Activated CD4-positive, alpha-beta T cell treated with anti-CD3 and anti-CD28 coated beads, Interleukin-2, amount 50 U/mL, for 1 hour (primary cell): ENCODE measurements around the gene UTP25.

Experiments
- DNase-seq: peaks from one replicate; pipeline ENCODE4 v3.0.0-alpha.2; 2020

The UTP25 gene

DNA sequence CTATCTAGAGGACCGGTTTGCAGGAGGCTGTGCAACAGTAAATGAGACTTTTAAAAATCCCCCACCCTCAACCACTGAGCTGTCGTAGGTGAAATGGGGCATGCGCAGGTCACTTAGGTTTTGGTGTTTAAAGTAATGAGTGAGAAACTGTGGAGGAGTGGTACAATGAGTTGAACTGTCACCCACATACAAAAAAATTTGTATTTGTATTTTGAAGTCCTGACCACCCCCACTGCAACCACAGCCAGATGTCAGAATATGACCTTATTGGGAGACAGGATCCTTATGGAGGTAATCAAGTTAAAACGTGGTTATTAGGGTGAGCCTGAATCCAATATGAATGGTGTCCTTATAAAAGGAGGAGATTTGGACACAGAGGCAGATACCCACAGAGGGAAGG lies 20.3 kb upstream of the UTP25 start:
- no peak for DNase-seq

DNA sequence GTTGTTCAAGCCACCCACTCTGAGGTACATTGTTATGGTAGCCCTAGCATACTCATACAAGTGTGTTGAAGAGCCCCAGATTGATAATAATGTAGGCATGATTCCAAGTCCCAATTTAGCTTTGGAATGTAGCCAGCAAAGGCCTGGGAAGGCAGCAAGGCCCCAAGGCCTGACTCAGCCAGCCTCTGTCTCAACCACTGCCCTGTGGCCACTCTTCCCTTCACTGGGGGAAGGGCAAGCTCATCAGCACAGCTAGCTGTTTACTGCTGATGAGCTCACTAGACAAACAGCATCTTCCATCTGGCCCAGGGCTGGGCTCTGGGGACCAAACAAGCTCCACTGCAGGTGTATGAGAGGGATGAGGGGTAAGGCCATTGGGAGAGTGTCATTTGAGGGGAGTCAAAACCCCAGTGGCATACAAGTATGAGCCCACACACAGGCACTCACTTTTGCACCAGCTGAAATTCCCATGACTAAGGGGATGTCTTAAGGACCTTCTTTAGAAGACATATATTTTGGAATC lies 19.7 kb upstream of the UTP25 start:
- no peak for DNase-seq

DNA sequence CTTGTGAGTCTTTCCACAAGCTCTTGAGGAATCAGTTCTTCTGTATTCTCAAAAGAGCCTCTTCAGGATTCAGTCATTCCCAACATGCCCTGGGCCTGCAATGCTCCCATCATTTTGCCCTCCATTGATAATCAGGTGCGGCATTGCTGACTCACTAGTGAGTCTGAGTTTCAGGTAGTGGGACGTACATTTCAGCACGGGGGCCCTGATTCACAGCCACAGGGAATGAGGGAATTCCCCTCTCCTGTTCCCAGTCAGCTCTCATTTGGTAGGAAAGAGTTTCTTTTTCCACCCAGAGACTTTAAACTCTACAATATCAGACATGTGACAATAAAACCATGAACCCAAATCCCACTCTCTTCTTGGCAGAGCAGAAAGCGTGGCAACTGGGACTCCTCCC lies 18.2 kb upstream of the UTP25 start:
- no peak for DNase-seq

DNA sequence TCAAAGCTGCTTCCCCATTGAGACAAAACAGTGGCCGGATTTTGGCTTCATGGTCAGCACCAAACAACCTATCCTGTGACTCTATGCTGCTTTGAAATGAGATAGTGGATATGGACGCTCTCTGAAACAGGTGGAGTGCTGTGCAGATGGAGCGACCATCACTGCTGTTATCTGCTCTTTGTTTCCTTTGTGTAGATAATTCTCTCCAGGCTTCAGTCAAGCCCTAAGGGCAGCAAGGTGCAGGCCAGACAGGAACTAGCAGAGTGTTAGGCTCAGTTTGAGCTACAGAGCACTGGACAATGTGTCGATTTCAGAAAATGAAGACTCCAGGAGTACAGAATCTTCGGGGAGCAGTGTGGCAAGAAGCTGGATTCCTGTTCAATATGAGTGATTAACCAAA lies 17.0 kb upstream of the UTP25 start:
- DNase-seq: no peak

DNA sequence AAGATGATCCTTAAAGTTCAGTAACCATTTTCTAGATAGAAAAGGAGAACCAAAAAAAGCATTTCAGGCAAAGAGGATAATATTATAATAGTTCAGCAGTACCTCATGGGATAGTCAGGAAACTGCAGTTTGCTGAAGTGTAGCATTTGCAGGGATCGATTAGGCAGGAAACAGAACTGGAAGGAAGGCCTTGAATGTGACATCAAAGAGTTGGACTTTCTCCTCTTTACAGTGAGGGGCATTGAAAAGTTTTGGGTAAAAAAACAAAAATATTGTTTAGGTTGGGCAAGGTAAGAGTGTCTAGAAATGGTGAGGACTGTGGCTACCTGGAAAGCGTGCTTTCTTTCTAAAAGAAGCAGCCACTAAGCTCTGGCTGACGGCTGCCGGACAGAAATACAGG lies 13.9 kb upstream of the UTP25 start:
- DNase-seq: no peak

DNA sequence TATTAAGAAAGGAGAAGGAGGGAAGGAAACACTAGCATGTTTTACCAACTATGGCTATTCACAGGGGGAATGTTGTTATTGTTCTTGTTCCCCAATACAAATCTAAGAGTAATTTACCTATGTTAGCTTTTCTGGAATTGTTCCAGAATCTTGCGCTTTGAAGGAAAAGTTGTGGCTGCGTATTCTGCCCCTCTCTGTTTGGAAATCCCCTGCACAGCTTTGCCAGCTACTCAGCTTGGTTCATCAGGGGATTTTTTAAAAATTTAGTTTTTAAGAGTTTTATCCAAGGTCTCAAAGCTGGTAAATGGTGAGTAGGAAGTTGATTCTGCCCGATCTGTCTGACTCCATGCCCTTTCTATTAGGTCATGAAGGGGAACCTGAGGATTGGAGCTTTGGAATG lies 12.3 kb upstream of the UTP25 start:
- no peak for DNase-seq

DNA sequence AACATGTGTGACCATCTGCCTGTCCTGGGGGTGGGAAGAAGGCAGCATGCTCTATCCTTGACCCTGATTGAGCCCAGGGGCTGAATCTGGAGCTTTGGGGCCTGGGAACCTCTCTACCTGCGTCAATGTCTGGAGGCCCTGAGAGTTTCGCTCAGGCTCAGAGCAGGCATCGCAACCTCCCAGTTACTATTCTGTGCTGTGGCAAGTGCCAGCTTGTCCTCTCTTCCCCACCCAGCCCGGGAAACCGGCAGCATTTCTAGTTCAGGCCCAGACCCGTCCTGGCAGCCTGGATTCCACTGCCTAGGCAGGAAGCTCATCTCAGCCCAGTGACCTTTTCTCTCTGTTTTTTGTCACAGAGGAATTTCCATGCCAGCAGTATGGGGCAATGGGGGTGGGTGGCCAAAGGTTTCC lies 11.8 kb upstream of the UTP25 start:
- no peak for DNase-seq

DNA sequence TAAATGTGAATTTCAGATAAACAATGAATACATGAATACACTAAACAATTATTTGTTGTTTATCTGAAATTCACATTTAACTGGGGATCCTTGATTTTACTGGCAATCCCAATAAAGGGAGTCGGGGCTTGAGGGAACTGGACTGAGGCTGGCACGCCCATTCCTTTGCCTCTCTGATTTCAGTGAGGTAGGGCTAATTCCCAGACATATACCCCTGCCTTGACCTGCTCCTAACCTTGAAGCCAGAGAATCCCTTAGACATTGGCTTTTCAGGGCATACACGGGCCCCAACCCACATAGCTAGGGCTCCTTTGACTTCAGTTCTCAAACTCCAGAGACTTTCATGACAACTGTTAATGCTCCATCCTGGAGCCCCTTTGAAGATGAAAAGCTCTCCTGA lies 10.8 kb upstream of the UTP25 start:
- no peak for DNase-seq

DNA sequence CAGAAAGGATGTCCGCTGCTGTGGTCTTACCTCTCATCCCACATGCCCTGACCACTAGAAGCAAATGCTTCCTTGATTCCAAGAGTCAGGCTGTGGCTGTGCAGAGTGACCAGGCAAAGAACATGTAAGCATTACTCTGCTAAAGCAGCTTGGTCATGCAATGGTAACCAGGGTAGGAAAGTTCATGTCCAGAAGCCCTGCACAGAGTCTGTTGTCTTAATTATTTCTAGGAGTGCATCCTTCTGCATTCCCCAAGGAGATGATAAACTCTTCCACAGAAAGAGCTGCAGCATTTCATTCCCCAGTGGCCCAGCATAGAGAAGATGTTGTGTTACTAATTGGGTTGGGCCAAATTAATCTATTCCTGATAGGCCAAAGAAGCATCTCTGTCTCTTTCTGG lies 10.1 kb upstream of the UTP25 start:
- DNase-seq: no peak

DNA sequence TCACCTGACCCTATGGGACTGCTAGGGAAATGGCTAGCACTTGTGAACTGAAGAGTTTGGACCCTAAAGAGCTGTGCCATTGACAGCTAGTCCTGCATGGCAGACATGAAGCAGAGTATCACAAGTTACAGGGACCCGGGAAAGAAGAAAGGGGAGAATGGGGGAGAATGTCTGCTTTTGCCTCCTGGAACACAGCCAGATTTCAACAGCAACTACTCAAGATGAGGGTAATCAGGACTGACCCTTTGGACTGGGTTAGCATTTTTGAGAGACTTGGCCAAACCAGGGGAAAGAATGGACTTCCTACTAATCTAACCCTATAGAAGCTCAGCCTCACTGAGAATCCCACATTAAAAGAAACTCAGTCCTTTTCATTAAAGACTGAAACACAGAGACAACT lies 8.7 kb upstream of the UTP25 start:
- no peak for DNase-seq

DNA sequence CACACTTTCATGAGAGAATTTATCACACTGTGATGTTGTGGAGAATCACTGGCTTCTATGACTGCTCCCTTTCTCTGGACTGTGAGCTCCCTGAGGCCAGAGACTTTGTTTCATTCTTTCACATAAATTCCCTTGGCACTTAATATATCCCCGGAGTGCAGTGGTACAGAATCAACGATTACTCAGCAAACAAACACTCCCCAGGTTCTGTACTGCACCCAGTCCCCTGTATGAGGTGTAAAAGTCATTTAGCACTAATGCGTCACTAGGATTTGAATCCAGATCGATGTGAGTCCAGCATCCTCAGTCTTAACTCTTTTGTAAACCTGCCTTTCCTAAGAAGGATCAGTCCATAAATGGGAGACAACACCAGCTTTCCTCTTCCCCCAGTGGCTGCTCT lies 6.8 kb upstream of the UTP25 start:
- DNase-seq: no peak

DNA sequence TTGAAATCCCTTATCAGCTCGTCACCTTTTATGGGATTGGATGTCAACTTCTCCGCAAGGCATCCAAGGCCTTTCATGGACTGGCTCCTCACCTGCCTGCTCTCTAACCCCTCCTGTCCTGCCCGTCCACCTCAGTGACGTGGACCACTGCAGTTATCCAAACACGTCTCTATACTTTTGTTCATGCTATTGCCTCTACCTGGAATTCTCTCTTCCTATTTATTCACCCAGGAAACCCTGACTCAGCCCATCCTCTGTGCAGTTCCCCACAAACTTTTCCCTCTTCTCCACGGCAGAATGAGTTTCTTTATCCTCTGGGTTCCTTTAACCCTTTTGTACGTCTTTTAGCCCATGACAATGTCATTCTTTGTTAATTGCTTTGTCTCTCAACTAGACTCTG lies 5.1 kb upstream of the UTP25 start:
- DNase-seq: no peak

DNA sequence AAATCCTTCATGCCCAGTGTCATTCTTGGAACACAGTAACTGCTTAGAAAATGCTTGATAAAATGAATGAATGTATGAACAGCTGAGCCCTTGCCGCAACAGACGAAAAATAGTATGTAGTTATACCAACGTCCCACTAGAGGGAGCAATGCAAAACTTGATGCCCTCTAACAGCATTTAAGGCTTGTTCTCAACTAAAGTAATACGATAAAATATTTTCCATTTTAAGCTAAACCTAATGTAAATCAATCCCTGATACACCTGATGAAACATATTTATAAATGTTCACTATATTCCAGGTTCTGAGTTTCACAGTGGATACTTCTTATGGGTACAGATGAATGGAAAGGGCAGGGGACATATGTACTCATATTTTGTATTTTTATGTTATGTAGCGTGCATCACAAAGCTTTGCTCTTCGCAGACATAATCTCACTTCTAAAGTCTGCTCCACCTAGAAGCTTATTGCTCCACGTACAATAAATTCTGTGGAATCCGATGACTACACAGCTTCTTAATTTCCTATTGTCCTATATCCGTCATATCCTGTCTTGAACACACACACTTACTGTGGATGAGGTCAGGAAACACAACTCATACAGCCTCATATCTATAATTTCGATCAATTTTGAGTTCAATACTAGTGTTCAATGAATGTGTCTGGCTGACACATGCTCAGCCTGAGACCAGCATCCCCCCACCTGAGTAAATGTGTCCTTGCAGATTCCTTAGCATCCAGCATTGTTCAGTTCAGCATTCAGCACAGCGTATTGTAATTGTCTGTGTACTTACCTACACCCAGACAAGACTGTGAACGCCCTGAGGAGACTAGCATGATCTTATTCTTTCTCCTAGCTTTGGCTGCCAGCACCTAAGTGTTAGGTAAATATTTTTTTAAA lies 4.4 kb upstream of the UTP25 start:
- DNase-seq: no peak

DNA sequence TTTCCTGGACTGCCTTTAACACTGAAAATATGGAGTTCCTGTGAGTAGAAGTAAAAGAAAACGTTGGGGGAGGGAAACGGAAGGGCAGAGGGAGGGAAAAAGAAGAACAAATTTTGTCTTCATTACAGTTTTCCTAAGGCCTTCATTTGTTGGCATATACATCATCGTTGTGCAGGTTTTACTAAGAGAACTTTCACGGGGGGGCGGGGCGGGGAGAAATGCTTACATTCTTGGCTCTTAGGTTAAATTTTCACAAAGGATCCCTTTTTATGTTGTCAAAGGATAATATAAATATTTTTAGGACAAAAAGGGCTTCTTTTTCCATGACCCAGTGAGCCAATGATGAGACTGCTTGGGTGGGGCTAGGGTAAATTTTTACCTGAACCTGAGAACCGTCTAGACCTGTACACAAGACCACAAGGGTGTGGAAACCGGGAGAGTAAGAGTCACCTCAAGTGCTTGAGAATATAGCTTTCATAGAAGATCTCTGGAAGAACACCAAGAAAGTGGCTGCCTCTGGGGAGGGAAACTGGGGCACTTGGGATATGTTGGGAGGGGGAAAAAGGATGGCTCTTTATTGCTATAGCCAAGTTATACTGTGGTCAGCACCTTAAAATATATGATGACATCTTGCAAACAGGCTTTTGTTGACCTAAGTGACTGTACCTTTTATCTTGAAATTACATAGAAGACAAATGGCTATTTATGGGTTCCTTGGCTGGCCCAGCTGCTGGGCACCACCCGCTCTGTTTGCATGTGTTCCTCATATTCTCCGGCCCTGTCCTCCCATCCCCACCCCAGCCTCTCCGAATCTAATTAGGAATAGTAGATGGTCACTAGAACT lies 2.0 kb upstream of the UTP25 start:
- DNase-seq: no peak

DNA sequence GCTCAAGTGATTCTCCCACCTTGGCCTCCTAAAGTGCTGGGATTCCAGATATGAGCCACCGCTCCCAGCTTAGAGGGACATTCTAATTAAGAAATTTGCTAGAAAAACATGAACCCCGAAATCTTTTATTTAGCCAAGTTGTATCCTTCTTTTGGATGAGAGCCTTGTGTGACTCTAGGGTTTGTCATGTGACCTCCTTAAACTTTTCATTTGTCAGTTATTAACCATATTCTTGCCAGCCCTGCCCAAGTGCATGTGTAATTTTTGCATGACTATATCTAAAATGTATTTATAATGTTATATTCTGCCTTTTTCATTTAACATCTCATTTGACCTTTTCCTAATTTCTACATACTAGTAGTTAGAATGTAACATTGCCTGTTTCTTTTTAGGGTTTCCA lies 1.9 kb downstream of the UTP25 start:
- DNase-seq: no peak

DNA sequence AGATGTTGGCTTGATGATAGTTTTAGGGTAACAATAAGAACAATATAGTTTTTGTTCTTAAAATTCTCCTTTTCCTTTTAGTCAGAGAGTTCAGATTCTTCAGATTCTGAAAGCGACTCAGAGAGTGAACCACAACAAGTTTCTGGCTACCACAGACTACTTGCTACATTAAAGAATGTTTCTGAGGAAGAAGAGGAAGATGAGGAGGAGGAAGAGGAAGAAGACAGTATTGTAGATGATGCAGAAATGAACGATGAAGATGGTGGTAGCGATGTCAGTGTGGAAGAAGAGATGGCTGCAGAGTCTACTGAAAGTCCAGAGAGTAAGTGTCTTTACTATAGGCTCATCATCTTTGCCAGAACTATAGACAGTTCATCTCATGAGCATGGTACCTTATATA lies 3.0 kb downstream of the UTP25 start:
- DNase-seq: no peak

DNA sequence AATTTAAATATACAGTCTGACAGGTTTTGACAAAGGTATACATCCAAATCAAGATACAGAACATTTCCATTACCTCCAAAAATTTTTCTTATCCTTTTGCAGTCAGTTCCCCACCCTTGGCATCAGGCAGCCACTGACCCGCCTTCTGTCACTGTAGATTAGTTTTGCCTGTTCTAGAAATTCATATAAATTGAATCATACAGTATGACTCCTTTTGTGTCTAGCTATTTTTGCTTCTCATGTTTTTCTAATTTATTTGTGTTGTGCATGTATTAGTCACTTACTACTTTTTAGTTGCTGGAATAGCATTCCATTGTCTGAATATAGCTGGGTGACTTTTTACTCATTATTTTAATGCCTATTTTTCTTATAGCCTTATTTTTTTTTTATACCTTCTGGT lies 3.8 kb downstream of the UTP25 start:
- no peak for DNase-seq

DNA sequence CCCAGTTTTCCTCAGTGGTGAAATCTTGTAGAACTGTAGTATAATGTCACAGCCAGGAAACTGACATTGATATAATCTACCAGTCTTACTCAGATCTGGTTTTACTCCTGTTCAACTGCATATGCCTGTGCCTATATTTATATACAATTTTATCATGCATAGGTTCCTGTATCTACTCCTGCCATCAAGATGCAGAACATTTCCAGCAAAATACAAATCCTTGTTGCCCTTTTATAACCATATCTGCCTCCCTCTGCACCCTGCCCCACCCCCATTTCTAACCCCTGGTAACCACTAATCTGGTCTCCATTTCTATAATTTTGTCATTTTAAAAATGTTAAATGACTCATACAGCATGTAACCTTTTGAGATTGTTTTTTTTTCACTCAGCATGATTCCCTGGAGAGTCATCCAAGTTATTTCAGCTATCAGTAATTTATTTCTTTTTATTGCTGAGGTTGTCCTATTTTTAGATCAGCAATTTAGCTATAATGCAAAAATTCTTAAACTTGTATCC lies 8.1 kb downstream of the UTP25 start:
- no peak for DNase-seq

DNA sequence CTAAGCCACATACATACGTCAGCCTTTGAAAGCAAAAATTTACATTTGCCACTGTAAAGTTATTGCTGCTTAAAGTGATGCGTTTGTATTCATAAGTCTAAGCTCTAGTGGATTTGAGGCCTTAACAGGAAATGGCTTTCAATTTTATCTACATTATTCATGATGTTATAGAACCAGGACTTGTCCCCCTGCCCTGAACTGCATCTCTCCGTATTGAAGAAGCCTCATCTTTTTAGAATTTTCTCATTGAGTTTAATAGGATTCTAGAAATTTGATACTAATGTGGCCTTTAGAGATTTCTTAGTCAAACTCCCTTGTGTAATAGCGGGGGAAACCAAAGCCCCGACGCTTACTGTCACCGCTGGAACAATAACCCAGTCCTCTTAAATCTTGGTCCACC lies 9.9 kb downstream of the UTP25 start:
- DNase-seq: no peak

DNA sequence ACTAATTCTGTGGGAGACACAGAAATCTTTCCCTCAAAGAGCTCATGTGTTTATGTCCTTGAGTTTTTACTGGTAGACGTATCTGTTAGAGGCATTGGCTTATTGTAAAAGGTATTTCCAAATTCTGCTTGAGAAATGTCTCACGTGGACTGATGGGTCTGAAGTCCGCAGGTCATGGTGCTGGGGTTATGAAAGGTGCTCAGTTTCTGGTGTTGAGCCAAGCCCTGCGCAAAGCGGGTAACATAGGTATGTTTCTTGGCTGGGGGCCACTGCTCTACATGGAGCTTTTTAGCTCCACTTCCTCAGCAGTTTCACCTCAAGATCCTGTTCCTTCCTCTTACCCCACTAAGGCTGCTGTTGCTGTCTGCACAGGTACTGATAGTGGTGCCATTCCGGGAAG lies 10.8 kb downstream of the UTP25 start:
- DNase-seq: no peak

DNA sequence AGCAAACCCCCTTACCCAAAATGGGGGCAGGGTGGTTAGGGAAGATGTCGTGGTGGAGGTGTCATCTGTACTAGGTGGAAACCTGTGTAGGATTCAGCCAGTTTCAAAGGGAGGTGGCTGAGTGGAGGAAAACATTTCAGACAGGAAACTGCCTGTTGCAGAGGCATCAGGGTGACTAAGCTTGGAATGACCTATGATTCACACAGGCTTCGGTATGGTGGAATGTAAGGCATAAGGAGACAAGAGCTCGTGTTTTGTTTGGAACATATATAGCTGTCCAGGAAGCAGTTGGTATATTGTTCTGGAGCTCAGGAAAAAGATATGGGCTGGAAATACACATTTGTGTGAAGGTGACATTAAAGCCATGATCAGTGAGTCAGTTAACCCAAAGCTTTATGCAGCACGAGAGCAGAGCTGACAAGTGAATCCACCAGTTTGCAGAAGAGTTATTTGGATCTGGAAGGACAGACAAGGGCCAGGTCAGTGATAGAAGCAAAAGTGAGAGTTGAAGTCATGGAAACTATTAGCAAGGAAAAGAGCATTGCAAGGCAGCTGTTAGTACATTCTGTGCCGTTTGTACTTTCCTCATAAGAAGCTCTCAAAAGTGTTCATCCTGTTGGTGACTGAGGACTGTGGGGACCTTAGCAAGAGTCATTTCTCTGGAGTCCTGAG lies 12.2 kb downstream of the UTP25 start:
- no peak for DNase-seq

DNA sequence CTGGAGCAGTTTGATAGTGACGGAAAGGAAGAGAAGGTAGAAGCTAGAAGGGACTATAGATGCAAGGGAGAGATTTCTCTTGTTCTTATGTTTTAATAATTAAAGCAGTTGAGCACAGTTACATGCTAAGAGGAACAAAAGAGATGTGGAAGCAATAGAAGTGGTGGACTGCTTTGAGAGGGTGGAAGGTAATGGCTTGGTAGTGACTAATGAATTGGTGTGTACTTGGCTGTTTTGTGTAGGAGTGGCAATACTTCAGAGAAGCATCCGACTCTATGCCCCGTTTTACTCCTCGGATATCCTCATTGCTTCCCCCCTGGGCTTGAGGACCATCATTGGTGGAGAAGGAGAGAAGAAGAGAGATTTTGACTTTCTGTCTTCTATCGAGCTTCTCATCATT lies 12.8 kb downstream of the UTP25 start:
- DNase-seq: no peak

DNA sequence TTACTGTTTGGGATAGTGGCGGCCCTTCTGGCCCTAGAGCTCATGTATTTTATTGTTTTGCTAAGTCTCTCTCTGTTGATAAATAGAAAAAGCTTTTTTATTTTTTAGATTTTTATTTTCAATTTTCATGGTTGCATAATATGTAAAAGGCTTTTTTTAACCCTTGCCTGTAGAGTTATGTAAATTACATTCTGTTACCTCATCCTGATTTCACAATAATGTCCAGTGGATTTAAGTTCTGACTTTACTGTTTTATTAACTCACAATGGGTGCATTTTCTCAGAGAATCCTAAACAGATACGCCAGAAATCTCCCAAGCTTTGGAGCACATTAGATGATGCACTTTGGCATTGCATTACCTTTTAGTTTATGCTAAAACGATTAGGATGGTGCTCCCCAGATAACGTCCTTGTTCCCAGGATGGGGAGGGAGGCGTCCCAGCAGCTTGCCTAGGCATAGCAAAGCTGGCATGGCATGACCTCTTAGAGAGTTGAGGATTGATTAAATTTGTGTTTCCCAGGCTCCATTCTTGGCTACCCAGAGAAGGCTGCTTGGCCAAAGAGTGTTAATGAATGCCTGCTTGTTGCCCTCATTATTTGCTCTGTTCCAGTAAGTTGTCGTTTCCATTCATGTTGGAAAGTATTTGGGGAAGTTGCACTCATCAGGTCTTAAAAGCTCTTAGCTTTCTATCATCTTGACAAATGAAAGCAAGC lies 17.1 kb downstream of the UTP25 start:
- DNase-seq: no peak
